ENCODE results near the gene RXFP2. TPM values are rescaled to one million over a fixed set of nuclear protein-coding genes. Genes with fewer than 3 reads are reported as not detected.

Gene RXFP2
- total RNA-seq, 4 donors from 2014 or later, result not detected

DNA sequence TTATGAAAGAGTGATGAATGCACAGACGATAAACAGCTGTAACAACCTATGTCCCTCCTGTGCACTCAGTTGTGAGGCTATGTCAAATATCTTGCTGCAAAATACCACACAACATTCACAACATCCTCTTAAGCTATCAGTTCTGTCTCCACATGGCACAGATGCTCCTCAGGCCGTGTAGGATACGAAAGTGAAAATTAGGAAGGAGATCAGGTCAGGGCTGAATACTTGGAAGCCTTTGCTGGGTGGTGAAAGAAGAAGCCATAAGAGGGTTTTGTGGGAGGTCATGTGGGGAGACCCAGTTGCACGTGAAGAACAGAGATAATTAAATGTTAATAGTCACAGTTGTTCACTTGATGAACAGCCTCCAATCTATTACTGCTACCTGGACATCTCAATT, 58.9 kb downstream of the RXFP2 start:
- no peaks in the 10 kb centered on the region for H3K27me3 ChIP-seq
- no peak overlapping the region for H3K4me3 ChIP-seq
- WGBS, 2 donors, result 59 to 71% methylated on average over 4 of the region's 4 CpGs
- no peak for TF ChIP-seq POLR2A (IDR thresholded peaks at IDR 0.05)
- TF ChIP-seq, protein P1, sequence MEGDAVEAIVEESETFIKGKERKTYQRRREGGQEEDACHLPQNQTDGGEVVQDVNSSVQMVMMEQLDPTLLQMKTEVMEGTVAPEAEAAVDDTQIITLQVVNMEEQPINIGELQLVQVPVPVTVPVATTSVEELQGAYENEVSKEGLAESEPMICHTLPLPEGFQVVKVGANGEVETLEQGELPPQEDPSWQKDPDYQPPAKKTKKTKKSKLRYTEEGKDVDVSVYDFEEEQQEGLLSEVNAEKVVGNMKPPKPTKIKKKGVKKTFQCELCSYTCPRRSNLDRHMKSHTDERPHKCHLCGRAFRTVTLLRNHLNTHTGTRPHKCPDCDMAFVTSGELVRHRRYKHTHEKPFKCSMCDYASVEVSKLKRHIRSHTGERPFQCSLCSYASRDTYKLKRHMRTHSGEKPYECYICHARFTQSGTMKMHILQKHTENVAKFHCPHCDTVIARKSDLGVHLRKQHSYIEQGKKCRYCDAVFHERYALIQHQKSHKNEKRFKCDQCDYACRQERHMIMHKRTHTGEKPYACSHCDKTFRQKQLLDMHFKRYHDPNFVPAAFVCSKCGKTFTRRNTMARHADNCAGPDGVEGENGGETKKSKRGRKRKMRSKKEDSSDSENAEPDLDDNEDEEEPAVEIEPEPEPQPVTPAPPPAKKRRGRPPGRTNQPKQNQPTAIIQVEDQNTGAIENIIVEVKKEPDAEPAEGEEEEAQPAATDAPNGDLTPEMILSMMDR (IDR thresholded peaks at IDR 0.05), result no peak
- H3K9me3 ChIP-seq, result no peaks in the 10 kb centered on the region
- H3K27ac ChIP-seq, result no peak overlapping the region
- DNase-seq, result no peak
- peaks cover 0 to 3% (median 0%) of the 10 kb centered on the region in 3 donors for H3K4me1 ChIP-seq
- intact Hi-C loops (cut with DNase I), result no loop called here
- no peaks in the 10 kb centered on the region for H3K36me3 ChIP-seq

DNA sequence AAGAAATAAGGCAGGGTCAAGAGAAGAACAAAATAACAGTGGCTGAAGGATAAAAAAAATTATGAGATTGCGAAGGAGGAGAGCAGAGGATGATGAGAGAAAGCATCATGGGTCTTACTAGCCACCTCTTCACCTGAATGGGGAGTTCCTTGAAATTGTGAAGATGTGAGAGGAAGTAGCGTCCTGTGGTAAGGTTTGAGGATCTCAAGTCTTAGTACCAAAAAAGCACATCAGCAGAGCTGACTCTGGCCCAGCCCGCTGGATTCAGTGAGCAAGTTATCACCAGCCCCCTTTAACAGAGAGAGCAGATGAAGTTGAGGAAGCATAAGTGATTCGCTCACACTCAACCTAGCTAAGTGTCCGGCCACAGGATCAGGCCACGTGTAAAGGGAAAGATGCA, 61.8 kb downstream of the RXFP2 start:
- H3K27me3 ChIP-seq, result no peaks in the 10 kb centered on the region
- intact Hi-C loops (cut with DNase I), result no loop called here
- H3K27ac ChIP-seq, result no peak overlapping the region
- TF ChIP-seq, protein P1 (IDR thresholded peaks at IDR 0.05), result no peak
- no peak for TF ChIP-seq POLR2A (IDR thresholded peaks at IDR 0.05)
- peaks cover 0 to 3% (median 0%) of the 10 kb centered on the region in 3 donors for H3K4me1 ChIP-seq
- WGBS, 2 donors, result 78 to 88% methylated on average over 6 of the region's 6 CpGs
- DNase-seq, result no peak
- no peaks in the 10 kb centered on the region for H3K9me3 ChIP-seq
- H3K4me3 ChIP-seq, result no peak overlapping the region
- no peaks in the 10 kb centered on the region for H3K36me3 ChIP-seq

DNA sequence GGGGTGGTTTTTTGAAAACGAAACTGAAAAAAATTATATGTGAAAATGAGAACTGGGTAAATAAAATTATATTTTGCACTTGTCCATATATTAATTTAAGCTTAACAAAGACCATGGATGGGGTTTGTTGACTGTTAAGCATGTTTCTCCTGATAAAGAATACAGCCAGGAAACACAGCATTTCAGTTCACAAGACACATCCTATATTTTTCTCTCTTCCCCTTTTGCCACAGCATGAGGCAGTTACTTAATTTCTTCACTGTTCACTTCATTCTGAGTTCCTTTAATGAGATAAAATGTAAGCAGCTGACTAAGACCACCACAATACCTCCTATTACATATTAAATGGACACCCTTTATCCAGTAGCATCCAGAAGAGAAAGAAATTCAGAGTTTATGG, 64.0 kb downstream of the RXFP2 start:
- Histone ChIP-seq H3K36me3 (no peaks in the 10 kb centered on the region), H3K4me3 (no peak overlapping the region), H3K9me3 (no peaks in the 10 kb centered on the region), H3K27me3 (no peaks in the 10 kb centered on the region), H3K4me1 (no peaks in the 10 kb centered on the region), H3K27ac (no peak overlapping the region)
- 50 to 59% methylated on average over 1 of the region's 1 CpG for WGBS, 2 donors
- intact Hi-C loops (cut with DNase I), result no loop called here
- TF ChIP-seq, protein P1 (IDR thresholded peaks at IDR 0.05), result no peak
- TF ChIP-seq POLR2A (IDR thresholded peaks at IDR 0.05), result no peak
- no peak for DNase-seq

DNA sequence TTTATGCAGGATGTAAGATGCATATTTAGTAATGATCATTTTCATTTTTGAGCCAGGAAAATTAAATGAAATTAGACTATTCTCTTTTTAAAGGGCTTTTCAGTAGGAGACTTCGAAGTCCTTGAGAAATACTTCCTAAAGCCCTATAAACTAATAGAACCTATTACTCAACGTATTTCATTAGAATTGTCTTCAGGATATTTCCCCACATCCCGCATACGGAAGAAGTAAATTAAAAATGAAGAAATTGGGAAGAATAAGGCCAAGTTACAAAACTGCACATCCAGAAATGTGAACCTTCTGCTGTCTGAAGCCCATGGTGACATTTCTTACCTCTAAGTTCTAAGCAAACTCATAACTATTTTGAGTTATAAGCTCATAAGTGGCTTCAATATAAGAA, 66.5 kb downstream of the RXFP2 start:
- no peaks in the 10 kb centered on the region for H3K4me1 ChIP-seq
- 69 to 79% methylated on average over 4 of the region's 4 CpGs for WGBS, 2 donors

DNA sequence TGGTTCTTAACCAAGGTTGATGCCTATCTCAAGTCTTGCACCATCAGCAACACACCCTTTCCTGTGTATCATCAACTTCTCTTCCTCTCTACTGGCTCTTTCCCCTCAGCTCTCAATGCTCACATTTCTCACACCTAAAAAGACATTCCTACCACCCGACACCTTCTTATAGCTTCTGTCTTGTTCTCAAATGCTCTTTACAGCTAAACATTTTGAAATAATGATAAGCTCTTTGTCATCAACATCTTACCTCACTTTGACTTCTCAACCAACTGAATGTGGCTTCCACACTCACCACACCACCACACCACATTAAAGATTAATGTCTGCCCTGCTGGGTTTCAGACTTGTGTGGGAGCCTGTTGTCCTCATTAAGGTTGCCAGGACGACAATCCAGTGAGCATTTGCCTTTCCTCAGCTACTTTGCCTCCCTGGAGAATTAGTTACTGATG, 67.8 kb downstream of the RXFP2 start:
- Histone ChIP-seq H3K27me3 (no peaks in the 10 kb centered on the region), H3K9me3 (no peaks in the 10 kb centered on the region), H3K36me3 (no peaks in the 10 kb centered on the region), H3K27ac (no peak overlapping the region), H3K4me3 (no peak overlapping the region), H3K4me1 (no peaks in the 10 kb centered on the region)
- TF ChIP-seq, protein P1 (IDR thresholded peaks at IDR 0.05), result no peak
- TF ChIP-seq POLR2A (IDR thresholded peaks at IDR 0.05), result no peak
- no peak for DNase-seq
- intact Hi-C loops (cut with DNase I), result no loop called here
- WGBS, 2 donors, result 51 to 53% methylated on average over 2 of the region's 2 CpGs

More for the DNA sequence above, 66.5 kb downstream of the RXFP2 start:
- no peaks in the 10 kb centered on the region for H3K36me3 ChIP-seq
- no peak for DNase-seq
- no peaks in the 10 kb centered on the region for H3K9me3 ChIP-seq
- no peak overlapping the region for H3K4me3 ChIP-seq
- TF ChIP-seq, protein P1 (IDR thresholded peaks at IDR 0.05), result no peak
- TF ChIP-seq POLR2A (IDR thresholded peaks at IDR 0.05), result no peak
- H3K27ac ChIP-seq, result no peak overlapping the region
- intact Hi-C loops (cut with DNase I), result no loop called here
- H3K27me3 ChIP-seq, result no peaks in the 10 kb centered on the region
